ENCODE data around the gene CAMK2G.

- TF ChIP-seq, protein P1, sequence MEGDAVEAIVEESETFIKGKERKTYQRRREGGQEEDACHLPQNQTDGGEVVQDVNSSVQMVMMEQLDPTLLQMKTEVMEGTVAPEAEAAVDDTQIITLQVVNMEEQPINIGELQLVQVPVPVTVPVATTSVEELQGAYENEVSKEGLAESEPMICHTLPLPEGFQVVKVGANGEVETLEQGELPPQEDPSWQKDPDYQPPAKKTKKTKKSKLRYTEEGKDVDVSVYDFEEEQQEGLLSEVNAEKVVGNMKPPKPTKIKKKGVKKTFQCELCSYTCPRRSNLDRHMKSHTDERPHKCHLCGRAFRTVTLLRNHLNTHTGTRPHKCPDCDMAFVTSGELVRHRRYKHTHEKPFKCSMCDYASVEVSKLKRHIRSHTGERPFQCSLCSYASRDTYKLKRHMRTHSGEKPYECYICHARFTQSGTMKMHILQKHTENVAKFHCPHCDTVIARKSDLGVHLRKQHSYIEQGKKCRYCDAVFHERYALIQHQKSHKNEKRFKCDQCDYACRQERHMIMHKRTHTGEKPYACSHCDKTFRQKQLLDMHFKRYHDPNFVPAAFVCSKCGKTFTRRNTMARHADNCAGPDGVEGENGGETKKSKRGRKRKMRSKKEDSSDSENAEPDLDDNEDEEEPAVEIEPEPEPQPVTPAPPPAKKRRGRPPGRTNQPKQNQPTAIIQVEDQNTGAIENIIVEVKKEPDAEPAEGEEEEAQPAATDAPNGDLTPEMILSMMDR (IDR thresholded peaks at IDR 0.05; ENCODE audit: low read length), result no peak
- no peak for TF ChIP-seq EZH2 (IDR thresholded peaks at IDR 0.05; ENCODE audit: borderline replicate concordance, low read length)
These were observed 71.9 kb downstream of the CAMK2G start for GRCh38 chr10:73802276-73802991.
